WTC11 (cell line): ENCODE data around the gene KRTAP9-8. TPM values are rescaled to one million over a fixed set of nuclear protein-coding genes. Genes with fewer than 3 reads are reported as not detected.

Source experiments
- ATAC-seq: fragments of 200-7000 bp; cut with Tn5 transposase; 2 replicates; pipeline ENCODE4 v1.10.0; 2021; ENCODE audit warnings: mild to moderate bottlenecking, moderate library complexity
- CTCF ChIA-PET: fragments of 300-600 bp; sonication (Branson Sonifier 250); formaldehyde crosslinking; loops from one replicate; lab custom pipeline; 2021; ENCODE audit warnings: antibody characterized with exemption; lab: Charles Lee
- POLR2A ChIA-PET: fragments of 350-600 bp; sonication (Branson Sonifier 250); formaldehyde crosslinking; loops from one replicate; lab custom pipeline; 2021; ENCODE audit warnings: antibody characterized with exemption; lab: Charles Lee
- DNase-seq: peaks from one replicate; pipeline ENCODE4 v3.0.0; 2021; ENCODE audit warnings: low spot score
- H3K27ac Mint-ChIP-seq: 2 replicates; pipeline ENCODE4 v1.8.0; 2021; ENCODE audit warnings: mixed read lengths
- H3K27me3 Mint-ChIP-seq: 2 replicates; pipeline ENCODE4 v1.8.0; 2021; ENCODE audit warnings: low read depth, mild to moderate bottlenecking, moderate library complexity, mixed read lengths
- H3K36me3 Mint-ChIP-seq: 2 replicates; pipeline ENCODE4 v1.8.0; 2021; ENCODE audit warnings: mixed read lengths
- H3K4me1 Mint-ChIP-seq: 2 replicates; pipeline ENCODE4 v1.8.0; 2022; ENCODE audit warnings: mixed read lengths
- H3K4me3 Mint-ChIP-seq: 2 replicates; pipeline ENCODE4 v1.8.0; 2021; ENCODE audit warnings: mild to moderate bottlenecking, moderate library complexity, mixed read lengths
- H3K9me3 Mint-ChIP-seq: 2 replicates; pipeline ENCODE4 v1.8.0; 2021; ENCODE audit warnings: mixed read lengths
- AR ChIP-seq: fragments of 250-450 bp; sonication (Bioruptor Pico); IDR thresholded peaks from 2 replicates; pipeline ENCODE4 v1.9.0; 2021; ENCODE audit warnings: mild to moderate bottlenecking
- CDX4 ChIP-seq: fragments of 250-450 bp; sonication (Bioruptor Pico); IDR thresholded peaks from 2 replicates; pipeline ENCODE4 v1.9.0; 2021; ENCODE audit warnings: moderate library complexity, mild to moderate bottlenecking, inconsistent platforms, borderline replicate concordance
- E2F5 ChIP-seq: sonication (generic); formaldehyde crosslinking; IDR thresholded peaks from 2 replicates; pipeline ENCODE4 v1.8.1; 2022; ENCODE audit warnings: mild to moderate bottlenecking, moderate library complexity, missing genetic modification reagents
- FOXP1 ChIP-seq: sonication (generic); formaldehyde crosslinking; IDR thresholded peaks from 2 replicates; pipeline ENCODE4 v1.8.0; 2022; ENCODE audit warnings: missing genetic modification reagents, mild to moderate bottlenecking, moderate library complexity, borderline replicate concordance
- GTF2I ChIP-seq: fragments of 250-450 bp; sonication (Bioruptor Pico); conservative IDR thresholded peaks from 2 replicates; pipeline ENCODE4 v1.4.0; 2021; ENCODE audit warnings: mild to moderate bottlenecking
- IRF1 ChIP-seq: sonication (generic); formaldehyde crosslinking; IDR thresholded peaks from 2 replicates; pipeline ENCODE4 v1.8.0; 2023; ENCODE audit warnings: missing genetic modification reagents
- MLX ChIP-seq: sonication (generic); formaldehyde crosslinking; IDR thresholded peaks from 2 replicates; pipeline ENCODE4 v1.8.1; 2023; ENCODE audit warnings: mild to moderate bottlenecking, missing genetic modification reagents, moderate library complexity
- MYBL2 ChIP-seq: sonication (generic); formaldehyde crosslinking; IDR thresholded peaks from 2 replicates; pipeline ENCODE4 v1.8.1; 2023; ENCODE audit warnings: mild to moderate bottlenecking, moderate library complexity, missing genetic modification reagents
- NR2C2 ChIP-seq: sonication (generic); formaldehyde crosslinking; IDR thresholded peaks from 2 replicates; pipeline ENCODE4 v1.8.0; 2022; ENCODE audit warnings: mild to moderate bottlenecking, missing genetic modification reagents
- PRDM15 ChIP-seq: sonication (generic); formaldehyde crosslinking; IDR thresholded peaks from 2 replicates; pipeline ENCODE4 v1.8.0; 2022; ENCODE audit warnings: missing genetic modification reagents
- PRRX2 ChIP-seq: fragments of 250-450 bp; sonication (Bioruptor Pico); IDR thresholded peaks from 2 replicates; pipeline ENCODE4 v1.8.0; 2021; ENCODE audit warnings: mild to moderate bottlenecking
- RELA ChIP-seq: sonication (generic); formaldehyde crosslinking; IDR thresholded peaks from 2 replicates; pipeline ENCODE4 v1.8.1; 2022; ENCODE audit warnings: missing genetic modification reagents, mild to moderate bottlenecking, borderline replicate concordance
- SOX15 ChIP-seq: fragments of 250-450 bp; sonication (Bioruptor Pico); IDR thresholded peaks from 2 replicates; pipeline ENCODE4 v1.9.0; 2021; ENCODE audit warnings: mild to moderate bottlenecking
- TCF7 ChIP-seq: sonication (generic); formaldehyde crosslinking; IDR thresholded peaks from 2 replicates; pipeline ENCODE4 v1.8.0; 2022; ENCODE audit warnings: mild to moderate bottlenecking, low read depth, missing genetic modification reagents, moderate library complexity
- TEAD4 ChIP-seq: sonication (generic); formaldehyde crosslinking; IDR thresholded peaks from 2 replicates; pipeline ENCODE4 v1.8.0; 2022; ENCODE audit warnings: mild to moderate bottlenecking, missing genetic modification reagents
- ZMAT4 ChIP-seq: fragments of 250-450 bp; sonication (Bioruptor Pico); IDR thresholded peaks from 2 replicates; pipeline ENCODE4 v1.9.0; 2021; ENCODE audit warnings: mild to moderate bottlenecking
- ZNF219 ChIP-seq: sonication (generic); formaldehyde crosslinking; IDR thresholded peaks from 2 replicates; pipeline ENCODE4 v1.8.0; 2023; ENCODE audit warnings: missing genetic modification reagents, mild to moderate bottlenecking, borderline replicate concordance
- ZNF425 ChIP-seq: fragments of 250-450 bp; sonication (Bioruptor Pico); conservative IDR thresholded peaks from 2 replicates; pipeline ENCODE4 v1.9.0; 2021; ENCODE audit warnings: mild to moderate bottlenecking
- total RNA-seq: library from RNA; stranded (reverse); gene quantifications from 3 replicates; pipeline ENCODE4 v1.2.3, GENCODE V29; 2021

The KRTAP9-8 gene
- total RNA-seq, 1 experiment from 2014 or later, result not detected

GRCh38 chr17:41211845-41212466 lies 25.8 kb upstream of the KRTAP9-8 start (continued):
- TF ChIP-seq ZNF425 (CRISPR knock-in tag) (no peak), AR (CRISPR knock-in tag) (no peak), IRF1 (no peak), SOX15 (CRISPR knock-in tag) (no peak), TCF7 (CRISPR knock-in tag) (no peak), ZNF219 (CRISPR knock-in tag) (no peak), FOXP1 (CRISPR knock-in tag) (no peak), PRDM15 (CRISPR knock-in tag) (no peak)

GRCh38 chr17:41212524-41213169 lies 25.2 kb upstream of the KRTAP9-8 start:
- Mint-ChIP-seq H3K4me3 (no peak overlapping the region), H3K4me1 (no peaks in the 10 kb centered on the region), H3K27me3 (no peaks in the 10 kb centered on the region; the same call in 1 of the 2 replicates), H3K36me3 (peaks cover 8% of the 10 kb centered on the region), H3K27ac (no peak overlapping the region), H3K9me3 (peaks cover 20% of the 10 kb centered on the region)
- ATAC-seq (no peak), DNase-seq (no peak)
- ChIA-PET POLR2A (no interaction called here), CTCF (interaction anchor here (0.8 to 1.0 kb wide), 3 partner anchors 110 to 453 kb away, joined by 3 to 6 read pairs (median 5); no protein-coding TSS in a partner anchor)
- TF ChIP-seq MLX, result no peak
- no peak for TF ChIP-seq PRDM15 (CRISPR knock-in tag)
- TF ChIP-seq ZMAT4, result no peak
- TF ChIP-seq TEAD4, result no peak
- TF ChIP-seq E2F5 (CRISPR knock-in tag), result no peak
- no peak for TF ChIP-seq RELA
- no peak for TF ChIP-seq NR2C2 (CRISPR knock-in tag)
- TF ChIP-seq TCF7 (CRISPR knock-in tag), result no peak
- TF ChIP-seq PRRX2 (CRISPR knock-in tag), result no peak
- no peak for TF ChIP-seq SOX15 (CRISPR knock-in tag)
- no peak for TF ChIP-seq CDX4 (CRISPR knock-in tag)
- no peak for TF ChIP-seq GTF2I (CRISPR knock-in tag)
- TF ChIP-seq MYBL2 (CRISPR knock-in tag), result no peak
